Tibial nerve (tissue), 4 donors: ENCODE measurements around the gene USP7. TPM values are rescaled to one million over a fixed set of nuclear protein-coding genes. Genes with fewer than 3 reads are reported as not detected.

ENCODE experiments used
- DNase-seq, 2 donors: peaks; one replicate each; pipeline ENCODE4 v3.0.0-alpha.2; 2019; ENCODE audit warnings: low spot score in 2 of 2
- H3K27ac ChIP-seq, 4 donors: fragments of 200-600 bp; sonication (generic) in 3 of 4; one replicate each; pipeline ENCODE4 v1.5.1; 2017 to 2019; ENCODE audit warnings: mild to moderate bottlenecking in 1 of 4
- H3K27me3 ChIP-seq, 2 donors: fragments of 200-600 bp; sonication (generic) in 1 of 2; one replicate each; pipeline versions ENCODE4 v1.5.1 to v1.6.0; 2017 to 2019
- H3K36me3 ChIP-seq, 3 donors: fragments of 200-600 bp; sonication (generic); one replicate each; pipeline ENCODE4 v1.5.1; 2018 to 2019
- H3K4me1 ChIP-seq, 4 donors: fragments of 200-600 bp; sonication (generic) in 3 of 4; one replicate each; pipeline ENCODE4 v1.5.1; 2017 to 2019
- H3K4me3 ChIP-seq, 4 donors: fragments of 200-600 bp; sonication (generic) in 3 of 4; one replicate each; pipeline ENCODE4 v1.5.1; 2017 to 2019; ENCODE audit warnings: mild to moderate bottlenecking in 1 of 4, moderate library complexity in 1 of 4
- H3K9me3 ChIP-seq, 4 donors: fragments of 200-600 bp; sonication (generic) in 3 of 4; one replicate each; pipeline ENCODE4 v1.5.1; 2017 to 2019
- CTCF ChIP-seq, 5 experiments: fragments of 200-600 bp in 3 of 5; fragments of 450-650 bp in 2 of 5; sonication (generic) in 3 of 5; IDR thresholded peaks; one replicate each; pipeline ENCODE4 v1.5.1; 2016 to 2019; ENCODE audit warnings: antibody characterized with exemption in 5 of 5, mild to moderate bottlenecking in 3 of 5, moderate library complexity in 2 of 5
- EP300 ChIP-seq, 2 donors: sonication (generic); formaldehyde crosslinking; IDR thresholded peaks; one replicate each; pipeline ENCODE4 v1.6.1; 2017; ENCODE audit warnings: antibody characterized with exemption in 2 of 2, mild to moderate bottlenecking in 1 of 2
- POLR2A ChIP-seq, 2 donors: fragments of 450-650 bp; IDR thresholded peaks; one replicate each; pipeline ENCODE4 v1.6.1; 2017; ENCODE audit warnings: antibody characterized with exemption in 2 of 2, mild to moderate bottlenecking in 2 of 2, moderate library complexity in 2 of 2
- WGBS, 2 donors: methylation state at CpG; one replicate each; pipeline ENCODE4 v1.1.5; 2018; 5-methylcytosine and 5-hydroxymethylcytosine counted together
- total RNA-seq, 4 donors: library from RNA; depleted of rRNA; stranded (reverse); fragments of >200 nt; gene quantifications; one replicate each; pipeline ENCODE4 v1.1.0, GENCODE V29; 2016

The USP7 gene
- total RNA-seq, 4 donors from 2014 or later, result 83.4 to 114 (median 89.6) TPM

- peak overlapping the region in 3 of 4 donors; percentile 21 to 64 (median 41) for H3K27ac ChIP-seq
- H3K36me3 ChIP-seq, result no peaks in the 10 kb centered on the region
- no peak for TF ChIP-seq CTCF (IDR thresholded peaks at IDR 0.05)
- no peak for TF ChIP-seq EP300 (IDR thresholded peaks at IDR 0.05)
- TF ChIP-seq POLR2A (IDR thresholded peaks at IDR 0.05), result no peak
- WGBS, 2 donors, result 29 to 43% methylated on average over 1 of the region's 1 CpG
- H3K9me3 ChIP-seq, result no peaks in the 10 kb centered on the region
- peaks cover 0 to 75% (median 64%) of the 10 kb centered on the region in 4 donors for H3K4me1 ChIP-seq
- H3K27me3 ChIP-seq, result no peaks in the 10 kb centered on the region
- no peak for DNase-seq
- no peak overlapping the region for H3K4me3 ChIP-seq
Observed at GRCh38 chr16:8960788-8961109, 3.0 kb downstream of the USP7 start.

GRCh38 chr16:8959921-8960787, 3.6 kb downstream of the USP7 start:
- H3K4me1 ChIP-seq, result peaks cover 0 to 79% (median 67%) of the 10 kb centered on the region in 4 donors
- TF ChIP-seq EP300 (IDR thresholded peaks at IDR 0.05) (no peak), POLR2A (IDR thresholded peaks at IDR 0.05) (no peak), CTCF (IDR thresholded peaks at IDR 0.05) (no peak)
- DNase-seq, result no peak
- H3K27ac ChIP-seq, result peak overlapping the region in 3 of 4 donors; percentile 21 to 64 (median 41)
- no peaks in the 10 kb centered on the region for H3K9me3 ChIP-seq
- no peaks in the 10 kb centered on the region for H3K27me3 ChIP-seq
- no peaks in the 10 kb centered on the region for H3K36me3 ChIP-seq
- no peak overlapping the region for H3K4me3 ChIP-seq
- WGBS, 2 donors, result 18 to 21% methylated on average over 12 of the region's 12 CpGs

- Histone ChIP-seq H3K27me3 (no peaks in the 10 kb centered on the region), H3K27ac (peak overlapping the region in 3 of 4 donors; percentile 43 to 71 (median 49)), H3K4me3 (no peak overlapping the region), H3K4me1 (peaks cover 0 to 82% (median 68%) of the 10 kb centered on the region in 4 donors), H3K36me3 (no peaks in the 10 kb centered on the region), H3K9me3 (no peaks in the 10 kb centered on the region)
- TF ChIP-seq POLR2A (IDR thresholded peaks at IDR 0.05) (no peak), CTCF (IDR thresholded peaks at IDR 0.05) (no peak), EP300 (IDR thresholded peaks at IDR 0.05) (no peak)
- DNase-seq, result no peak
- 49 to 53% methylated on average over 12 to 14 of the region's 14 CpGs for WGBS, 2 donors
Observed at GRCh38 chr16:8958344-8959167, 5.2 kb downstream of the USP7 start.

GRCh38 chr16:8957509-8958157, 6.1 kb downstream of the USP7 start:
- no peak for TF ChIP-seq CTCF (IDR thresholded peaks at IDR 0.05)
- no peak for TF ChIP-seq EP300 (IDR thresholded peaks at IDR 0.05)
- TF ChIP-seq POLR2A (IDR thresholded peaks at IDR 0.05), result no peak
- 68 to 71% methylated on average over 9 of the region's 9 CpGs for WGBS, 2 donors
- Histone ChIP-seq H3K9me3 (no peaks in the 10 kb centered on the region), H3K27ac (peak overlapping the region in 3 of 4 donors; percentile 43 to 71 (median 53)), H3K27me3 (no peaks in the 10 kb centered on the region), H3K4me3 (no peak overlapping the region), H3K4me1 (peaks cover 0 to 89% (median 69%) of the 10 kb centered on the region in 4 donors), H3K36me3 (no peaks in the 10 kb centered on the region)
- no peak for DNase-seq
